Right renal pelvis (tissue), 4 donors: ENCODE results near the gene HBM. TPM values are rescaled to one million over a fixed set of nuclear protein-coding genes. Genes with fewer than 3 reads are reported as not detected.
"Not testable (repeated sequence)": the region's sequence is repeated elsewhere in the genome, so short reads cannot be mapped to it uniquely, and the experiment has no call there.

Experiments
- DNase-seq, 4 donors: peaks; one replicate each; pipeline ENCODE4 v3.0.0-alpha.2; 2013; ENCODE audit warnings: low read depth in 4 of 4, low spot score in 3 of 4, missing footprints in 1 of 4
- polyA plus RNA-seq, 4 donors: library from polyadenylated mRNA; unstranded; fragments of 120-200 nt; gene quantifications; one replicate each; pipeline ENCODE4 v1.2.1, GENCODE V29; 2013; ENCODE audit not compliant: insufficient read length in 4 of 4

Gene HBM
- polyA plus RNA-seq, 4 donors: 2.1 to 5.7 (median 3.7) TPM

DNA sequence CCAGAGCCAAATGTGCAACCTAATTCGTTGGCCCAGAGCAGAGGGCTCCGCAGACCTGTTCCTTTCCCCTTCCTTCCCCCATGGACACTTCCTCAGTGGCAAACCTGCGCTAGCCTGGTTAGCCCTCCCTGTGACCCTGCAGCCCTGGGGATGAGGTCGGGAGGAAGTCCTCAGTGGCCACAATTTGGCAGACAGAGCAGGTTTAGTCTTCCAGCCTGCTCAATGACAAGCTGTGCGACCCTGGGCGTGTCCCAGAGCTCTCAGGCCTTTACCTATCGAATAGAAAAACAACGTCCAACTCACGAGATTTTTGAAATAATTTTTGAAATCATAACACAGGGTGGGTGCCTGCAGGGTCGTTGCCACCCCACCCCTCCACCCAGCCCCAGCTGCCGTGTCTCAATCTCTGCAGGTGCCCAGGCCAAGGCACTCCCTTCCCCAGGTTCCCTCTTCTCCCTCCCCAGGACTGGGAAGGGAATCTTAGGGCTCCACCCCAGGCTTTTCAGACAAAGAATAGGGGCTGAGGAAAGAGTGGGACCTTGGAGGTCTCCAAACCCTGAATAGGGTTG, 1.4 kb downstream of the HBM start:
- DNase-seq: no peak

DNA sequence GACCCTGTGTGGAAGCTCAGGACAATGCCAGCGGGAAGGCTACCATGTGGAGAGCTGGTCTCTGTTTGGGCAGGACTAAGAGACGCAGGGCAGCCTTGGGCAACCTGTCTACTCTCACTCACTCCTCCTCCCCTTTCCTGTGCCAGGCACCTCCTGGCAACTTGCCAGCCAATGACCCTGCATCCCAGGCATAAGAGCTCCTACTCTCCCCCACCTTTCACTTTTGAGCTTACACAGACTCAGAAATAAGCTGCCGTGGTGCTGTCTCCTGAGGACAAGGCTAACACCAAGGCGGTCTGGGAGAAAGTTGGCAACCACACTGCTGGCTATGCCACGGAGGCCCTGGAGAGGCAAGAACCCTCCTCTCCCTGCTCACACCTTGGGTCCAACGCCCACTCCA, 2.6 kb downstream of the HBM start:
- DNase-seq: no peak

DNA sequence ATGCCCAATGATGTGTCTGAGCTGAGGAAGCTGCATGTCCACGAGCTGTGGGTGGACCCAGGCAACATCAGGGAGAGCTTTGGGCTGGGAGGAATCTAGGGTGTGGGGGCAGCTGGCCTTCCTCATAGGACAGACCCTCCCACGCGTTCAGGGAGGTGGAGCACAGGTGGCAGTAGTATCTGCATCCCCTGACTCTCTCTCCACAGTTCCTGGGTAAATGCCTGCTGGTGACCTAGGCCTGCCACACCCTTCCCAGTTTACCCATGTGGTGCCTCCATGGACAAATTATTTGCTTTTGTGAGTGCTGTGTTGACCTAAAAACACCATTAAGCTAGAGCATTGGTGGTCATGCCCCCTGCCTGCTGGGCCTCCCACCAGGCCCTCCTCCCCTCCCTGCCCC, 3.2 kb downstream of the HBM start:
- no peak for DNase-seq

DNA sequence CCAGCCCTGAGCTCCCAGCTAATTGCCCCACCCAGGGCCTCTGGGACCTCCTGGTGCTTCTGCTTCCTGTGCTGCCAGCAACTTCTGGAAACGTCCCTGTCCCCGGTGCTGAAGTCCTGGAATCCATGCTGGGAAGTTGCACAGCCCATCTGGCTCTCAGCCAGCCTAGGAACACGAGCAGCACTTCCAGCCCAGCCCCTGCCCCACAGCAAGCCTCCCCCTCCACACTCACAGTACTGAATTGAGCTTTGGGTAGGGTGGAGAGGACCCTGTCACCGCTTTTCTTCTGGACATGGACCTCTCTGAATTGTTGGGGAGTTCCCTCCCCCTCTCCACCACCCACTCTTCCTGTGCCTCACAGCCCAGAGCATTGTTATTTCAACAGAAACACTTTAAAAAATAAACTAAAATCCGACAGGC, 4.3 kb downstream of the HBM start:
- not testable (repeated sequence) for DNase-seq

DNA sequence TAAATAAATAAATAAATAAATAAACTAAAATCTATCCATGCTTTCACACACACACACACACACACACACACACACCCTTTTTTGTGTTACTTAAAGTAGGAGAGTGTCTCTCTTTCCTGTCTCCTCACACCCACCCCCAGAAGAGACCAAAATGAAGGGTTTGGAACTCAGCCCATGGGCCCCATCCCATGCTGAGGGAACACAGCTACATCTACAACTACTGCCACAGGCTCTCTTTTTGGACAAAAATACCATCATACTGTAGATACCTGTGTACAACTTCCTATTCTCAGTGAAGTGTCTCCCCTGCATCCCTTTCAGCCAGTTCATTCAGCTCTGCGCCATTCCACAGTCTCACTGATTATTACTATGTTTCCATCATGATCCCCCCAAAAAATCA, 5.0 kb downstream of the HBM start:
- no peak for DNase-seq

DNA sequence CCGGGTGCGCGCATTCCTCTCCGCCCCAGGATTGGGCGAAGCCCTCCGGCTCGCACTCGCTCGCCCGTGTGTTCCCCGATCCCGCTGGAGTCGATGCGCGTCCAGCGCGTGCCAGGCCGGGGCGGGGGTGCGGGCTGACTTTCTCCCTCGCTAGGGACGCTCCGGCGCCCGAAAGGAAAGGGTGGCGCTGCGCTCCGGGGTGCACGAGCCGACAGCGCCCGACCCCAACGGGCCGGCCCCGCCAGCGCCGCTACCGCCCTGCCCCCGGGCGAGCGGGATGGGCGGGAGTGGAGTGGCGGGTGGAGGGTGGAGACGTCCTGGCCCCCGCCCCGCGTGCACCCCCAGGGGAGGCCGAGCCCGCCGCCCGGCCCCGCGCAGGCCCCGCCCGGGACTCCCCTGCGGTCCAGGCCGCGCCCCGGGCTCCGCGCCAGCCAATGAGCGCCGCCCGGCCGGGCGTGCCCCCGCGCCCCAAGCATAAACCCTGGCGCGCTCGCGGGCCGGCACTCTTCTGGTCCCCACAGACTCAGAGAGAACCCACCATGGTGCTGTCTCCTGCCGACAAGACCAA, 6.7 kb downstream of the HBM start, which contains the start of gene HBA2:
HBA2 (plus strand) TSS at position 503 of the 568 bp plus-strand sequence; CDS start at position 540, 37 bp downstream.
- DNase-seq: not testable (repeated sequence)

DNA sequence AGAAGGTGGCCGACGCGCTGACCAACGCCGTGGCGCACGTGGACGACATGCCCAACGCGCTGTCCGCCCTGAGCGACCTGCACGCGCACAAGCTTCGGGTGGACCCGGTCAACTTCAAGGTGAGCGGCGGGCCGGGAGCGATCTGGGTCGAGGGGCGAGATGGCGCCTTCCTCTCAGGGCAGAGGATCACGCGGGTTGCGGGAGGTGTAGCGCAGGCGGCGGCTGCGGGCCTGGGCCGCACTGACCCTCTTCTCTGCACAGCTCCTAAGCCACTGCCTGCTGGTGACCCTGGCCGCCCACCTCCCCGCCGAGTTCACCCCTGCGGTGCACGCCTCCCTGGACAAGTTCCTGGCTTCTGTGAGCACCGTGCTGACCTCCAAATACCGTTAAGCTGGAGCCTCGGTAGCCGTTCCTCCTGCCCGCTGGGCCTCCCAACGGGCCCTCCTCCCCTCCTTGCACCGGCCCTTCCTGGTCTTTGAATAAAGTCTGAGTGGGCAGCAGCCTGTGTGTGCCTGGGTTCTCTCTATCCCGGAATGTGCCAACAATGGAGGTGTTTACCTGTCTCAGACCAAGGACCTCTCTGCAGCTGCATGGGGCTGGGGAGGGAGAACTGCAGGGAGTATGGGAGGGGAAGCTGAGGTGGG, 7.6 kb downstream of the HBM start:
- DNase-seq: not testable (repeated sequence)

DNA sequence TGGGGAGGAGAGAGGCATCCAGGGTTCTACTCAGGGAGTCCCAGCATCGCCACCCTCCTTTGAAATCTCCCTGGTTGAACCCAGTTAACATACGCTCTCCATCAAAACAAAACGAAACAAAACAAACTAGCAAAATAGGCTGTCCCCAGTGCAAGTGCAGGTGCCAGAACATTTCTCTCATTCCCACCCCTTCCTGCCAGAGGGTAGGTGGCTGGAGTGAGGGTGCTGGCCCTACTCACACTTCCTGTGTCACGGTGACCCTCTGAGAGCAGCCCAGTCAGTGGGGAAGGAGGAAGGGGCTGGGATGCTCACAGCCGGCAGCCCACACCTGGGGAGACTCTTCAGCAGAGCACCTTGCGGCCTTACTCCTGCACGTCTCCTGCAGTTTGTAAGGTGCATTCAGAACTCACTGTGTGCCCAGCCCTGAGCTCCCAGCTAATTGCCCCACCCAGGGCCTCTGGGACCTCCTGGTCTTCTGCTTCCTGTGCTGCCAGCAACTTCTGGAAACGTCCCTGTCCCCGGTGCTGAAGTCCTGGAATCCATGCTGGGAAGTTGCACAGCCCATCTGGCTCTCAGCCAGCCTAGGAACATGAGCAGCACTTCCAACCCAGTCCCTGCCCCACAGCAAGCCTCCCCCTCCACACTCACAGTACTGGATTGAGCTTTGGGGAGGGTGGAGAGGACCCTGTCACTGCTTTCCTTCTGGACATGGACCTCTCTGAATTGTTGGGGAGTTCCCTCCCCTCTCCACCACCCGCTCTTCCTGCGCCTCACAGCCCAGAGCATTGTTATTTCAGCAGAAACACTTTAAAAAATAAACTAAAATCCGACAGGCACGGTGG, 8.4 kb downstream of the HBM start:
- DNase-seq: not testable (repeated sequence)

DNA sequence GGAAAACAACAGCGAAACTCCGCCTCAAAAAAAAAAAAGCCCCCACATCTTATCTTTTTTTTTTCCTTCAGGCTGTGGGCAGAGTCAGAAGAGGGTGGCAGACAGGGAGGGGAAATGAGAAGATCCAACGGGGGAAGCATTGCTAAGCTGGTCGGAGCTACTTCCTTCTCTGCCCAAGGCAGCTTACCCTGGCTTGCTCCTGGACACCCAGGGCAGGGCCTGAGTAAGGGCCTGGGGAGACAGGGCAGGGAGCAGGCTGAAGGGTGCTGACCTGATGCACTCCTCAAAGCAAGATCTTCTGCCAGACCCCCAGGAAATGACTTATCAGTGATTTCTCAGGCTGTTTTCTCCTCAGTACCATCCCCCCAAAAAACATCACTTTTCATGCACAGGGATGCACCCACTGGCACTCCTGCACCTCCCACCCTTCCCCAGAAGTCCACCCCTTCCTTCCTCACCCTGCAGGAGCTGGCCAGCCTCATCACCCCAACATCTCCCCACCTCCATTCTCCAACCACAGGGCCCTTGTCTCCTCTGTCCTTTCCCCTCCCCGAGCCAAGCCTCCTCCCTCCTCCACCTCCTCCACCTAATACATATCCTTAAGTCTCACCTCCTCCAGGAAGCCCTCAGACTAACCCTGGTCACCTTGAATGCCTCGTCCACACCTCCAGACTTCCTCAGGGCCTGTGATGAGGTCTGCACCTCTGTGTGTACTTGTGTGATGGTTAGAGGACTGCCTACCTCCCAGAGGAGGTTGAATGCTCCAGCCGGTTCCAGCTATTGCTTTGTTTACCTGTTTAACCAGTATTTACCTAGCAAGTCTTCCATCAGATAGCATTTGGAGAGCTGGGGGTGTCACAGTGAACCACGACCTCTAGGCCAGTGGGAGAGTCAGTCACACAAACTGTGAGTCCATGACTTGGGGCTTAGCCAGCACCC, 9.5 kb downstream of the HBM start:
- no peak for DNase-seq

DNA sequence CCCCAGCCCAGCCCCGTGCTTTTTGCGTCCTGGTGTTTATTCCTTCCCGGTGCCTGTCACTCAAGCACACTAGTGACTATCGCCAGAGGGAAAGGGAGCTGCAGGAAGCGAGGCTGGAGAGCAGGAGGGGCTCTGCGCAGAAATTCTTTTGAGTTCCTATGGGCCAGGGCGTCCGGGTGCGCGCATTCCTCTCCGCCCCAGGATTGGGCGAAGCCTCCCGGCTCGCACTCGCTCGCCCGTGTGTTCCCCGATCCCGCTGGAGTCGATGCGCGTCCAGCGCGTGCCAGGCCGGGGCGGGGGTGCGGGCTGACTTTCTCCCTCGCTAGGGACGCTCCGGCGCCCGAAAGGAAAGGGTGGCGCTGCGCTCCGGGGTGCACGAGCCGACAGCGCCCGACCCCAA, 10.2 kb downstream of the HBM start:
- not testable (repeated sequence) for DNase-seq

DNA sequence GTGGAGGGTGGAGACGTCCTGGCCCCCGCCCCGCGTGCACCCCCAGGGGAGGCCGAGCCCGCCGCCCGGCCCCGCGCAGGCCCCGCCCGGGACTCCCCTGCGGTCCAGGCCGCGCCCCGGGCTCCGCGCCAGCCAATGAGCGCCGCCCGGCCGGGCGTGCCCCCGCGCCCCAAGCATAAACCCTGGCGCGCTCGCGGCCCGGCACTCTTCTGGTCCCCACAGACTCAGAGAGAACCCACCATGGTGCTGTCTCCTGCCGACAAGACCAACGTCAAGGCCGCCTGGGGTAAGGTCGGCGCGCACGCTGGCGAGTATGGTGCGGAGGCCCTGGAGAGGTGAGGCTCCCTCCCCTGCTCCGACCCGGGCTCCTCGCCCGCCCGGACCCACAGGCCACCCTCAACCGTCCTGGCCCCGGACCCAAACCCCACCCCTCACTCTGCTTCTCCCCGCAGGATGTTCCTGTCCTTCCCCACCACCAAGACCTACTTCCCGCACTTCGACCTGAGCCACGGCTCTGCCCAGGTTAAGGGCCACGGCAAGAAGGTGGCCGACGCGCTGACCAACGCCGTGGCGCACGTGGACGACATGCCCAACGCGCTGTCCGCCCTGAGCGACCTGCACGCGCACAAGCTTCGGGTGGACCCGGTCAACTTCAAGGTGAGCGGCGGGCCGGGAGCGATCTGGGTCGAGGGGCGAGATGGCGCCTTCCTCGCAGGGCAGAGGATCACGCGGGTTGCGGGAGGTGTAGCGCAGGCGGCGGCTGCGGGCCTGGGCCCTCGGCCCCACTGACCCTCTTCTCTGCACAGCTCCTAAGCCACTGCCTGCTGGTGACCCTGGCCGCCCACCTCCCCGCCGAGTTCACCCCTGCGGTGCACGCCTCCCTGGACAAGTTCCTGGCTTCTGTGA, 11.0 kb downstream of the HBM start, which contains the start of gene HBA1:
HBA1 (plus strand) TSS at position 204 of the 906 bp plus-strand sequence; CDS start at position 241, 37 bp downstream.
- DNase-seq: not testable (repeated sequence)

DNA sequence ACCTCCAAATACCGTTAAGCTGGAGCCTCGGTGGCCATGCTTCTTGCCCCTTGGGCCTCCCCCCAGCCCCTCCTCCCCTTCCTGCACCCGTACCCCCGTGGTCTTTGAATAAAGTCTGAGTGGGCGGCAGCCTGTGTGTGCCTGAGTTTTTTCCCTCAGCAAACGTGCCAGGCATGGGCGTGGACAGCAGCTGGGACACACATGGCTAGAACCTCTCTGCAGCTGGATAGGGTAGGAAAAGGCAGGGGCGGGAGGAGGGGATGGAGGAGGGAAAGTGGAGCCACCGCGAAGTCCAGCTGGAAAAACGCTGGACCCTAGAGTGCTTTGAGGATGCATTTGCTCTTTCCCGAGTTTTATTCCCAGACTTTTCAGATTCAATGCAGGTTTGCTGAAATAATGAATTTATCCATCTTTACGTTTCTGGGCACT, 11.6 kb downstream of the HBM start:
- DNase-seq: no peak

DNA sequence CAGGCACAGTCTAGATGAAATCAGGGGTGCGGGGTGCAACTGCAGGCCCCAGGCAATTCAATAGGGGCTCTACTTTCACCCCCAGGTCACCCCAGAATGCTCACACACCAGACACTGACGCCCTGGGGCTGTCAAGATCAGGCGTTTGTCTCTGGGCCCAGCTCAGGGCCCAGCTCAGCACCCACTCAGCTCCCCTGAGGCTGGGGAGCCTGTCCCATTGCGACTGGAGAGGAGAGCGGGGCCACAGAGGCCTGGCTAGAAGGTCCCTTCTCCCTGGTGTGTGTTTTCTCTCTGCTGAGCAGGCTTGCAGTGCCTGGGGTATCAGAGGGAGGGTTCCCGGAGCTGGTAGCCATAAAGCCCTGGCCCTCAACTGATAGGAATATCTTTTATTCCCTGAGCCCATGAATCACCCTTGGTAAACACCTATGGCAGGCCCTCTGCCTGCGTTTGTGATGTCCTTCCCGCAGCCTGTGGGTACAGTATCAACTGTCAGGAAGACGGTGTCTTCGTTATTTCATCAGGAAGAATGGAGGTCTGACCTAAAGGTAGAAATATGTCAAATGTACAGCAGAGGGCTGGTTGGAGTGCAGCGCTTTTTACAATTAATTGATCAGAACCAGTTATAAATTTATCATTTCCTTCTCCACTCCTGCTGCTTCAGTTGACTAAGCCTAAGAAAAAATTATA, 12.3 kb downstream of the HBM start:
- DNase-seq: no peak

DNA sequence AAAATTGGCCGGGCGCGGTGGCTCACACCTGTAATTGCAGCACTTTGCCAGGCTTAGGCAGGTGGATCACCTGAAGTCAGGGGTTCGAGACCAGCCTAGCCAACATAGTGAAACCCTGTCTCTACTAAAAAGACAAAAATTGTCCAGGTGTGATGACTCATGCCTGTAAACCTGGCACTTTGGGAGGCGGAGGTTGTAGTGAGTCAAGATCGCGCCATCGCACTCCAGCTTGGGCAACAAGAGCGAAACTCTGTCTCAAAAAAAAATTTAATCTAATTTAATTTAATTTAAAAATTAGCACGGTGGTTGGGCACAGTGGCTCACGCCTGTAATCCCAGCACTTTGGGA, 12.9 kb downstream of the HBM start:
- DNase-seq: no peak

DNA sequence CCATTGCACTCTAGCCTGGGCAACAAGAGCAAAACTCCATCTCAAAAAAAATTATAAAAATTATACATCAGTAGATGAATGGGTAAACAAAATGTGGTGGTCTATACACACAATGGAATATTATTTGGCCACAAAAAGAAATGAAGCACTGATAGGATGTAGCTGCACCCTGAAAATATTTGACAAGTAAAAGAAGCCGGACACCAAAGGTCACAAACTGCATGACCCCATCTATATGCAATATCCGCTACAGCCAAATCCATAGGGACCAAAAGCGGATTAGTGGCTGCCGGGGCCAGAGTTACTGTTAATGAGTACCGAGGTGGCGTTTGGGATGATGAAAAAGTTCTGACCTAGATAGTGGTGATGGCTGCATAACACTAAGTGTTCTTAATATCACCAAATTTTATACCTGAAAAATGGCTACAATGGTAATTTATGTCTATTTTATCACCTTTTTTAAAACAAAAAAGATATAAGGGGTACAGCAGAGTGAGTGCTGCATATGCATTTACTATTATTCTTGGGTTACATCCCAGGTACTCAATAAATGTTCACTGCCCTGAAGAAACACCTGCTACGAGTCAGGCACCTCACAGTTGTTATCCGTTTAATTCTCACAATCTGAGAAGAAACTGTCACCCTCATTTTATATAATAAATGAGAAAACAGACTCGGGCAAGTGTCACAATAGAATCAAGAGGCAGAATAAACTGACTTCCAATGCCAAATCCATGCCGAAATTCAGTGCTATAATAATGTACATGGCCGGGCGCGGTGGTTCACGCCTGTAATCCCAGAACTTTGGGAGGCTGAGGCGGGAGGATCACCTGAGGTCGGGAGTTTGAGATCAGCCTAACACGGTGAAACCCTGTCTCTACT, 13.7 kb downstream of the HBM start:
- DNase-seq: no peak

DNA sequence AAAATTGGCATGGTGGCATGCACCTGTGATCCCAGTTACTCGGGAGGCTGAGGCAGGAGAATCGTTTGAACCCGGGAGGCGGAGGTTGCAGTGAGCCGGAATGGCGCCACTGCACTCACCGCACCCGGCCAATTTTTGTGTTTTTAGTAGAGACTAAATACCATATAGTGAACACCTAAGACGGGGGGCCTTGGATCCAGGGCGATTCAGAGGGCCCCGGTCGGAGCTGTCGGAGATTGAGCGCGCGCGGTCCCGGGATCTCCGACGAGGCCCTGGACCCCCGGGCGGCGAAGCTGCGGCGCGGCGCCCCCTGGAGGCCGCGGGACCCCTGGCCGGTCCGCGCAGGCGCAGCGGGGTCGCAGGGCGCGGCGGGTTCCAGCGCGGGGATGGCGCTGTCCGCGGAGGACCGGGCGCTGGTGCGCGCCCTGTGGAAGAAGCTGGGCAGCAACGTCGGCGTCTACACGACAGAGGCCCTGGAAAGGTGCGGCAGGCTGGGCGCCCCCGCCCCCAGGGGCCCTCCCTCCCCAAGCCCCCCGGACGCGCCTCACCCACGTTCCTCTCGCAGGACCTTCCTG, 14.4 kb downstream of the HBM start, which contains the start of gene HBQ1:
HBQ1 (plus strand) TSS at position 359 of the 575 bp plus-strand sequence; CDS start at position 387, 28 bp downstream.
- DNase-seq: no peak
